Endothelial cell (in vitro differentiated cells): ENCODE measurements around the gene COBL. TPM values are rescaled to one million over a fixed set of nuclear protein-coding genes. Genes with fewer than 3 reads are reported as not detected.
A peak's percentile ranks its signal among the peaks of the same experiment; 100 is the strongest.

Source experiments
- DNase-seq: peaks from one replicate; pipeline ENCODE4 v3.0.0; 2021; ENCODE audit warnings: low spot score
- H3K27ac Mint-ChIP-seq: one replicate; pipeline ENCODE4 v1.8.0; 2021; ENCODE audit warnings: mixed read lengths, inconsistent platforms; ENCODE audit not compliant: unreplicated experiment
- H3K27me3 Mint-ChIP-seq: one replicate; pipeline ENCODE4 v1.8.0; 2021; ENCODE audit warnings: mild to moderate bottlenecking, moderate library complexity, mixed read lengths, inconsistent platforms; ENCODE audit not compliant: unreplicated experiment
- H3K36me3 Mint-ChIP-seq: one replicate; pipeline ENCODE4 v1.8.0; 2021; ENCODE audit warnings: mild to moderate bottlenecking, low read depth, mixed read lengths, inconsistent platforms; ENCODE audit not compliant: unreplicated experiment
- H3K4me1 Mint-ChIP-seq: one replicate; pipeline ENCODE4 v1.8.0; 2021; ENCODE audit warnings: mild to moderate bottlenecking, mixed read lengths, inconsistent platforms; ENCODE audit not compliant: unreplicated experiment
- H3K4me3 Mint-ChIP-seq: one replicate; pipeline ENCODE4 v1.8.0; 2021; ENCODE audit warnings: mild to moderate bottlenecking, mixed read lengths, inconsistent platforms; ENCODE audit not compliant: unreplicated experiment
- H3K9me3 Mint-ChIP-seq: one replicate; pipeline ENCODE4 v1.8.0; 2021; ENCODE audit warnings: mixed read lengths, inconsistent platforms; ENCODE audit not compliant: unreplicated experiment
- total RNA-seq: library from RNA; stranded (reverse); fragmentation: NEBNext Ultra II Directional; extraction: Animal tissue kit (Norgen Biotek cat#: 25700); gene quantifications from one replicate; pipeline ENCODE4 v1.2.1, GENCODE V29; 2021; ENCODE audit not compliant: unreplicated experiment
- TF ChIP-seq, protein P1 (sequence below): fragments of 200-600 bp; sonication (generic); IDR thresholded peaks from one replicate; pipeline ENCODE4 v1.5.0; 2021; ENCODE audit warnings: antibody characterized with exemption; ENCODE audit not compliant: unreplicated experiment

The COBL gene
- total RNA-seq, 1 donor from 2014 or later = 1.8 TPM

DNA sequence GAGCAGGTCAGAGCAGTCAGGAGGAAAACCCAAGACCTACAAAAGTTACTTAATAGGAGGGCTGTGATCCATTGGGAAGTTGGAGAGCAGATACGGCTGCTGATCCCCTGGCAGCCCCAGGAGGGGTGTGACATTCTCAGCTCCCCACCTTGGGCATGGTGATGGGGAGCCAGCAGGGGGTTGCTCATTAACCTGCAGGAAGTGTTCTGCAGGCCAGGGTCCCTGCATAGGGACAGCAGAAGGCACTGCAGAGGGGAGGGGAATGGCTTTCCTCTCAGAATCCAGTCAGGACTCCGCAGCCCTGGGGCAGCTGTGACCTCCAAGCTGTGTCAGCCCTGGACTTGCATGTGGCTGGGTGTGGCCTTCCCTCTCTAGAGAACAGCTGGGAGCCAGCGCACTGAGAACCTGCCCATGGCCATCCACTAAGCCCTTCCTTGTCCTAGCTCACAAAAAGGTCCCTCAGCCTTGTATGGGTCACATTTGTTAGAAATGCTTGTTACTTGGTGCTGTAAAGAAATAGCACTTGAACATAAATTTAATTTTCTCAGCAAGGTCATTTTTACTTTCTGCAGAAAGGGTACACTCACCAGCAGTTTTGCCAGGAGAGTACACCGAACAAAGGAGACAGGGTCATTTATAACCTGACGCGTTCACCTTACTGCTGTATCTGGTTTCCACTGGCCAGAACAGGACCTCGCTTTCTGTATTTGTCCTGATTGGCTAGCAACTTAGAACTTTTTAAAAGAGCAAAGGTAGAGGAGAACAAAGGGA lies 169.6 kb downstream of the COBL start:
- Mint-ChIP-seq H3K4me3 (no peak overlapping the region), H3K36me3 (peaks cover 19% of the 10 kb centered on the region), H3K27me3 (peaks cover 11% of the 10 kb centered on the region), H3K4me1 (peaks cover 10% of the 10 kb centered on the region), H3K27ac (no peak overlapping the region), H3K9me3 (peaks cover 14% of the 10 kb centered on the region)
- DNase-seq = no peak
- TF ChIP-seq, protein P1, sequence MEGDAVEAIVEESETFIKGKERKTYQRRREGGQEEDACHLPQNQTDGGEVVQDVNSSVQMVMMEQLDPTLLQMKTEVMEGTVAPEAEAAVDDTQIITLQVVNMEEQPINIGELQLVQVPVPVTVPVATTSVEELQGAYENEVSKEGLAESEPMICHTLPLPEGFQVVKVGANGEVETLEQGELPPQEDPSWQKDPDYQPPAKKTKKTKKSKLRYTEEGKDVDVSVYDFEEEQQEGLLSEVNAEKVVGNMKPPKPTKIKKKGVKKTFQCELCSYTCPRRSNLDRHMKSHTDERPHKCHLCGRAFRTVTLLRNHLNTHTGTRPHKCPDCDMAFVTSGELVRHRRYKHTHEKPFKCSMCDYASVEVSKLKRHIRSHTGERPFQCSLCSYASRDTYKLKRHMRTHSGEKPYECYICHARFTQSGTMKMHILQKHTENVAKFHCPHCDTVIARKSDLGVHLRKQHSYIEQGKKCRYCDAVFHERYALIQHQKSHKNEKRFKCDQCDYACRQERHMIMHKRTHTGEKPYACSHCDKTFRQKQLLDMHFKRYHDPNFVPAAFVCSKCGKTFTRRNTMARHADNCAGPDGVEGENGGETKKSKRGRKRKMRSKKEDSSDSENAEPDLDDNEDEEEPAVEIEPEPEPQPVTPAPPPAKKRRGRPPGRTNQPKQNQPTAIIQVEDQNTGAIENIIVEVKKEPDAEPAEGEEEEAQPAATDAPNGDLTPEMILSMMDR = no peak

DNA sequence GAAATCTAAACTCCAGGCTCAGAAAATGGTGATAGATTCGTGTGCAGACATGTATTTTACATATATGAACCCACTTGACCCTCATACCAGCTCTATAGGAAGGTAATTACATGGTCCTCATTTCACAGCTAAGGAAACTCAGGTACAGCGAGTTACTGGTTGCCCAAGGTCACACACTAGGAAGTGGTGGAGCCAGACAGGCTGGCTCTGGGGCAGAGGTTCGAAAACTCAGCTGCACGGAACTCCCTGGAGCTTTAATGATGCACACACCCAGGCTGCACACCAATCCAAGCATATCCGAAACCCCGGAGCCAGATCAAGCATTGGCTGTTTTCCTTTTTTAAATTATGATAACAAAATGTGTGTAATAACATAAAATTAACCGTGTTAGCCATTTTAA lies 172.4 kb downstream of the COBL start:
- peaks cover 33% of the 10 kb centered on the region for H3K4me1 Mint-ChIP-seq
- peaks cover 12% of the 10 kb centered on the region for H3K27me3 Mint-ChIP-seq
- TF ChIP-seq, protein P1 = no peak
- H3K27ac Mint-ChIP-seq = no peak overlapping the region
- H3K9me3 Mint-ChIP-seq = peaks cover 11% of the 10 kb centered on the region
- no peak for DNase-seq
- peaks cover 16% of the 10 kb centered on the region for H3K36me3 Mint-ChIP-seq
- H3K4me3 Mint-ChIP-seq = no peak overlapping the region

DNA sequence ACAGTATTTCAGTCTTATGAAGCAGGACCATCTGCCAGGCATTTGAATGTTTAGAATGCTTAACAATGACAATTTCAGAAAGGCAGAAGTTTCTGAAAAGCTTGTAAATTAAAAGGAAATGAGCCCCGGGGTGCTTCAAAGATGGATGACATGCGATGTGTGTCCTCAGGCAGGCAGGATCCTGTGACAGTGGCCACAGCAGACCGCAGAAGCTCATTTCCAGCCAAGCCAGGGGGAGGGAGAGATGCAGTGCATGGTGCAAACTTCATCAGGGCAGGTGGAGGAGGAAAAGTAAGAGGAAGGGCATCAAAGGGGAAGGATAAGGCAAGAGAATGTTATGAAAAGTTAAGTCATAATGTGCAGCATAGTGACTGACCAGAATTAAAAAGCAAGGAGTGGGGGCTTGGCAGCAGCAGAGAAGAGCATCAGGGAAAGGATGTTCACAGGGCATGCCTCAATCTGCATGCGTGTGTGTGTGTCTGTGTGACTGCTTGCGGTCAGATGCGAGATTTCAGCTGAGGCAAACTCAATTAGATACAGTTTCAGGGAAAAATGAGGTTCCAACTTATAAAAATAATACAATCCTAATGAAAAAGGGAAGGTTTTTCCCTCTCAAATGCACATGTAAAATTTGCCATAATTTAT lies 173.7 kb downstream of the COBL start:
- DNase-seq = no peak
- peaks cover 3% of the 10 kb centered on the region for H3K9me3 Mint-ChIP-seq
- H3K36me3 Mint-ChIP-seq = peaks cover 7% of the 10 kb centered on the region
- H3K4me1 Mint-ChIP-seq = peaks cover 33% of the 10 kb centered on the region
- H3K27me3 Mint-ChIP-seq = peaks cover 8% of the 10 kb centered on the region
- TF ChIP-seq, protein P1 = no peak
- H3K27ac Mint-ChIP-seq = no peak overlapping the region
- no peak overlapping the region for H3K4me3 Mint-ChIP-seq

DNA sequence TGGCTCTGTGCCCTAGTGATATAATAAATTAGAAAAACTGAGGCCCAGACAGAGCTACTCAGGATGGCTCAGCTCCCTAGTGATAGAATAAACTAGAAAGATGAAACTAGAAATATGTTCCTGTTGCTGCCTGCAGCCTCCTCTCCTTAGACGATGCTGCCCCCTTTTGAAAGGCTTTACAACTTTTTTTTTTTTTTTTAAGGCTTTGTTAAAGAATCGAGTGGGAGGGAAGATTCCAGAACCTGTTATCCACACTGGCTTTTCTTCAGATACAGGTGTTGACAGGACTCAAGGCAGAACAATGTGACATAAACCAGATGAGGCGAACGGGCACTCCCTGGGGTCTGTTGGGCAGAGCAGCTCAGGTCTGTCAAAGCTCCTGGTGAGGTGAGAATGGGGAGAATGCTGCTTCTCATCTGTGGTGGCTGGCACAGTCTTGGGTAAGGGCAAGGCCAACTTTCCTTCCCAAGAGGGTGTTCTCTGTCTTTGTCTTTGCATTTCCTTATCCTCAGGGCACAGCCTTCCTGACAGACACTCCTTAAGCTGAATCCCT lies 175.1 kb downstream of the COBL start:
- TF ChIP-seq, protein P1 = peak; percentile 27
- peak overlapping the region; percentile 75 for H3K27ac Mint-ChIP-seq
- H3K4me3 Mint-ChIP-seq = no peak overlapping the region
- H3K27me3 Mint-ChIP-seq = peaks cover 8% of the 10 kb centered on the region
- peak; percentile 22 for DNase-seq
- peaks cover 33% of the 10 kb centered on the region for H3K4me1 Mint-ChIP-seq
- H3K36me3 Mint-ChIP-seq = peaks cover 3% of the 10 kb centered on the region
- H3K9me3 Mint-ChIP-seq = peaks cover 3% of the 10 kb centered on the region
